ENCODE results near the gene INVS.

Gene INVS

GRCh38 chr9:100229561-100229960 is 130.5 kb downstream of the INVS start:
- TF ChIP-seq GATA3 (IDR thresholded peaks at IDR 0.05; ENCODE audit: low read depth, low read length) (no peak), GATA2 (IDR thresholded peaks at IDR 0.05; ENCODE audit: low read depth, low read length) (no peak)

GRCh38 chr9:100240512-100240911 is 141.5 kb downstream of the INVS start:
- TF ChIP-seq GATA2 (IDR thresholded peaks at IDR 0.05; ENCODE audit: low read depth, low read length) (no peak), GATA3 (IDR thresholded peaks at IDR 0.05; ENCODE audit: low read depth, low read length) (no peak)

- TF ChIP-seq GATA2 (IDR thresholded peaks at IDR 0.05; ENCODE audit: low read depth, low read length) = no peak
- no peak for TF ChIP-seq GATA3 (IDR thresholded peaks at IDR 0.05; ENCODE audit: low read depth, low read length)
Measured at GRCh38 chr9:100267211-100267610, 168.2 kb downstream of the INVS start.

- TF ChIP-seq GATA3 (IDR thresholded peaks at IDR 0.05; ENCODE audit: low read depth, low read length) (no peak), GATA2 (IDR thresholded peaks at IDR 0.05; ENCODE audit: low read depth, low read length) (no peak)
Measured at GRCh38 chr9:100268271-100268670, 169.2 kb downstream of the INVS start.

DNA sequence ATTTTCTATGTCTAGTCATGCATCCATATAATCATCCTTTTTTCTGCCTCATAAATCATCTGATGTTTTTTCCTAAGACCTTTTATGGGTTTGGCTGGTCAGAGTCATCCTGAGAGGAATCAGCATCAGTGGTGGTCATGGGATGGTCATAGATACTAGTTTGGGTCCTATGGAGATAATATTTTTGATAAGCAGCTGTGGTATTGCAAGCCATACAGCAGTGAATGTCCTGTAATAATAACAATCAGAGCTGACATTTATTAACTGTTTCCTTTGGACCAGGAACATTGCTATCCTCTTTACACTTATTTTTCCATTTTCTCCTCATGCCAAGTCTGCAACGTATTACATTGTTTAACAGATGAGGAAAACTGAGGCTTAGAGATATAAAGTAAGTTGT is 170.6 kb downstream of the INVS start:
- TF ChIP-seq GATA2 (IDR thresholded peaks at IDR 0.05; ENCODE audit: low read depth, low read length) = no peak
- TF ChIP-seq GATA3 (IDR thresholded peaks at IDR 0.05; ENCODE audit: low read depth, low read length) = no peak

GRCh38 chr9:100277166-100277979 is 178.3 kb downstream of the INVS start:
- TF ChIP-seq GATA3 (IDR thresholded peaks at IDR 0.05; ENCODE audit: low read depth, low read length) (no peak), GATA2 (IDR thresholded peaks at IDR 0.05; ENCODE audit: low read depth, low read length) (no peak)

DNA sequence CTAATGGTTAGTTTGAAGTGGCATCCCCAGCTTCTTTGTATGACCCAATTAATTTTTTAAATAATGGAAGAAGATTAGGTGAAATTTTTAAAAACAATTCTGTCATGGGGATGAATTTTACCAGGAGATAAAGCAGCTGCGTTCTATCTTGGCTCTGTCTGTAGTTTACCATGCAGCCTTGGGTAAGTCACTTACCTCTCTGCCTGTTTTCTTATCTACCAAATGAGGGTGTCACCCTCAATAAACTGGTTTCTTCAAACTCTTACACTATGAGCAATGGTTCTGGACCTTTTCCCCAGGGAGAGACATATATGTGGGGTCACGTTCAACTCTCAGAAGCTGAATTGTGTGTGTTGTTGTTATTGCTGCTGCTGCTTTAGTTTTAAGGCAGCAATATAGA is 182.0 kb downstream of the INVS start:
- TF ChIP-seq GATA2 (IDR thresholded peaks at IDR 0.05; ENCODE audit: low read depth, low read length) (no peak), GATA3 (IDR thresholded peaks at IDR 0.05; ENCODE audit: low read depth, low read length) (no peak)

DNA sequence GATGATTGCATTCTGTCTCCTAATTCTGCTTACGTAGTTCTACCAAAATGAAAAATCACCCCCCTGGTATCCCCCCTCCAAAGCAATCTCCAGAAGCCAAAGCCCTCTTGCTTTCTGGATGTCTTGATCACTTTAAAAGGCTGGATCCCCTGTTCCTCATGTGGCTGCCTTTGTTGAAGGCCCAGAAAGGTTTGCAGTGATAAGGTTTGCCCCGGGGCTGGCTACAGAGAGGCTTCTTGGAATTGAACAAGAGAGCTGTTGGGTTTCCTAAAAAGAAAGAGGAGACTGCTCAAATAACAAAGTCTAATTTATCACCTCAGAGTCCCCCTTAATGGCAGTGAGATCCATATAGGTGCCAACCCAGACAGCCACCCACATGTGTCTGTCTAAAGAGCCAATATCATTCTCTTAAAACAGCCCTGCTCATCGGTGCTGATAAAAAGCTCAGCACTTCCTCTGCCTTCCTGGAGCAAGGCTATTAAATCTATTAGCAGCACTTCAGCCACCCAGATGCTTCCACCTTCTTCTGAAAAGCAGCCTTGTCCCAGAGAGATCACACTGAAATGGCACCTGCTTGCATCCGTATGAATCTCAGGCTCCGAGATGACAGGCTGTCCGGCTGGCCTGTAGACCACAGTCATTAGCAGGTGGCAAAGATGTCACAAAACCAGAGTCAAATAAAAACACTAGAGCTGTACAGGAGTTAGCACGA is 182.8 kb downstream of the INVS start:
- TF ChIP-seq GATA3 (IDR thresholded peaks at IDR 0.05; ENCODE audit: low read depth, low read length) = no peak
- TF ChIP-seq GATA2 (IDR thresholded peaks at IDR 0.05; ENCODE audit: low read depth, low read length) = no peak

GRCh38 chr9:100282388-100282719 is 183.3 kb downstream of the INVS start:
- TF ChIP-seq GATA3 (IDR thresholded peaks at IDR 0.05; ENCODE audit: low read depth, low read length) (no peak), GATA2 (IDR thresholded peaks at IDR 0.05; ENCODE audit: low read depth, low read length) (no peak)

- TF ChIP-seq GATA2 (IDR thresholded peaks at IDR 0.05; ENCODE audit: low read depth, low read length) (no peak), GATA3 (IDR thresholded peaks at IDR 0.05; ENCODE audit: low read depth, low read length) (no peak)
Measured at GRCh38 chr9:100284247-100284646, 185.2 kb downstream of the INVS start.

DNA sequence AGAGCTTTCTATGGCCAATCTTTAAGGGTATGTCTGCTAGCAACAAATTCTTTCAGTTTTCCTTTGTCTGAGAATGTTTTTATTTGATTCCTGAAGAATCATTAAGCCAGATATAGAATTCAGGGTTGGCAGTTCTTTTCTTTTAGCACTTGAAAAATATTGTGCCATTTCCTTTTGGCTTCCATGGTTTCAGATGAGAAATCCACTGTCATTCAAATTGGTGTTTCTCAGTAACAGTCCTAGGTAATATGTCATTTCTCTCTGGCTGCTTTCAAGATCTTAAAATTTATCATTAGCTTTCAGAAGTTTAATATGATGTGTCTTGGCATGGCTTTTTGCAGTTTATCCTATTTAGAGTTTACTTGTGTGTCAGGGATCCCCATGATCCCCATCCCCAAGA is 186.0 kb downstream of the INVS start:
- no peak for TF ChIP-seq GATA2 (IDR thresholded peaks at IDR 0.05; ENCODE audit: low read depth, low read length)
- TF ChIP-seq GATA3 (IDR thresholded peaks at IDR 0.05; ENCODE audit: low read depth, low read length) = no peak

- no peak for TF ChIP-seq GATA2 (IDR thresholded peaks at IDR 0.05; ENCODE audit: low read depth, low read length)
Measured at GRCh38 chr9:100285601-100286000, 186.6 kb downstream of the INVS start.

DNA sequence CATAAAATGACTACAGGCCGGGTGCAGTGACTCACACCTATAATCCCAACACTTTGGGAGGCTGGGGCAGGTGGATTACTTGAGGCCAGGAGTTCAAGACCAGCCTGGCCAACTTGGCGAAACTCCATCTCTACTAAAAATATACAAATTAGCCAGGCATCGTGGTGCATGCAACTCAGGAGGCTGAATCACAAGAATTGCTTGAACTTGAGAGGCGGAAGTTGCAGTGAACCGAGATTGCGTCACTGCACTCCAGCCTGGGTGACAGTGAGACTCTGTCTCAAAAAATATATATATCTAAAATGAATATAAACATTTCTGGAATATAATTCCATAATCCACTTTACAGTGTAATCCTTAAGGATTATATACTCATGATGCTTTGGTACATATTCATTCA is 187.2 kb downstream of the INVS start:
- no peak for TF ChIP-seq GATA3 (IDR thresholded peaks at IDR 0.05; ENCODE audit: low read depth, low read length)
- TF ChIP-seq GATA2 (IDR thresholded peaks at IDR 0.05; ENCODE audit: low read depth, low read length) = no peak

DNA sequence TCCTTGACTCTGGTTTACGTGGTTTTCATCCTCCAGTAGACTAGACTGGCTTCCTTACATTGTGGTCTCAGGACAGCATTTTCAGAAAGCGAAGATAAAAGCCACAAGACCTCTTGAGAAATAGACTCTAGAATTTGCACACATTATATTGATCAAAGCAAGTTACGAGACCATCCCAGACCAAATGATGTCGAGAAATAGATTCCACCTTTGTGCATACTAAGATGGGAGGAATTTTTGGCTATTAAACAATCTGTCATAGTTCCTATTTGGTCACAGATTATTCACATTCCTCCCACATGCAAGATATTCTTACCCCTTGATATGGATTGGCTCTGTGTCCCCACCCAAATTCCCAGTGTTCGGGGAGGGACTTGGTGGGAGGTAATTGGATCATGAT is 188.1 kb downstream of the INVS start:
- TF ChIP-seq GATA3 (IDR thresholded peaks at IDR 0.05; ENCODE audit: low read depth, low read length) (no peak), GATA2 (IDR thresholded peaks at IDR 0.05; ENCODE audit: low read depth, low read length) (no peak)

DNA sequence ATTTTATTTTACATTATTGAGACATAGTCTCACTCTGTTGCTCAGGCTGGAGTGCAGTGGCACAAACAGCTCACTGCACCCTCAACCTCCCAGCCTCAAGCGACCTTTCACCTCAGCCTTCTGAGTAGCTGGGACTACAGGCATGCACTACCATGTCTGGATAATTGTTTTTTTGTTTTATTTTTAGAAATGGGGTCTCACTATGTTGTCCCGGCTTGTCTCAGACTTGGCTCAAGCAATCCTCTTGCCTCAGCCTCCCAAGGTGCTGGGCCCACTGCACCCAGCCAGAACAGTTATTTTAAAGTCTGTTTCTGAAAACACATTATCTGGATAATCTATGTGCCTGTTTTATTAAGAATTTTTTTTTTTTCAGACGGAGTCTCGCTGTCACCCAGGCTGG is 191.7 kb downstream of the INVS start:
- TF ChIP-seq GATA2 (IDR thresholded peaks at IDR 0.05; ENCODE audit: low read depth, low read length) = no peak
- no peak for TF ChIP-seq GATA3 (IDR thresholded peaks at IDR 0.05; ENCODE audit: low read depth, low read length)
